Measurements from ENCODE around the gene NRDC.
"Not testable (repeated sequence)": the region's sequence is repeated elsewhere in the genome, so short reads cannot be mapped to it uniquely, and the experiment has no call there.

NRDC gene

DNA sequence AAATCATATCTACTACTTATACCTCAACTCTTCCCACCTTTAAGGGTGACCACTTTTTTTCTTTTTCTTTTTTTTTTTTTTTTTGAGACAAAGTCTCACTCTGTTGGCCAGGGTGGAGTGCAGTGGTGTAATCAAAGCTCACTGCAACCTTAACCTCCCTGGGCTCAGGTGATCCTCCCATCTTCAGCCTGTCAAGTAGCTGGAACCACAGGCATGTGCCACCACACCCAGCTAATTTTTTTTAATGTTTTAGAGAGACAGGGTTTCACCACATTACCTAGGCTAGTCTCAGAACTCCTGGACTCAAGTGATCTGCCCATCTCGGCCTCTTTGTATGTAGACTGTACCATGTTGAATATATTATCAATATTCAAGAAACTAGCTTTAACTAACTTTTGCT is 39.4 kb downstream of the NRDC start:
- no peak overlapping the region for H3K27ac ChIP-seq (ENCODE audit: low read depth, low read length)
- no peak overlapping the region for H3K9ac ChIP-seq (ENCODE audit: low read length)
- no peaks in the 10 kb centered on the region for H3K4me1 ChIP-seq (ENCODE audit: insufficient read depth, low read length)
- no peaks in the 10 kb centered on the region for H3K9me3 ChIP-seq (ENCODE audit: low read length)
- peaks cover 21% of the 10 kb centered on the region for H3K36me3 ChIP-seq (ENCODE audit: insufficient read depth, low read length)
- H3K4me3 ChIP-seq (ENCODE audit: low read depth in 1 of 2, low read length in 2 of 2), result no peak overlapping the region
- no peaks in the 10 kb centered on the region for H3K27me3 ChIP-seq (ENCODE audit: control insufficient read depth in 1 of 2, insufficient read depth in 2 of 2, low read length in 2 of 2)

DNA sequence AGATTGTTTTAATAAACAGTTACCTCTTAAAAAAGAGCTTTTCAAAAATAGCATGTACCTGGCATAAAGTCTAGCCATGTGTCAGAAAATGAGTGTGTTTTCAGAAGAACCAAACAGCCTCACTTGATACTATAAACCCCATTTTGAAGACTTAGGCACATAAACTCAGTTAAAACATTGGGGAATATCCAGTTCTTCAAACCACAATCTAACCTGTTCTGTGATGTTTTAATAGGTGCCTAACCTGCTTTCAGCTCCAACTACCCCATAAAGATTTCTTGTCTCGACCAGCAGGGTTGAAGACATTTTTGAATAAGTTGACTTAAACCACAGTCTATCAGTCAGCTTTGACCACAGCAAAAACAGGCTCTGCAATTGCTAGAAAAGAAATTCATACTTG is 41.3 kb downstream of the NRDC start:
- Histone ChIP-seq H3K27me3 (ENCODE audit: control insufficient read depth in 1 of 2, insufficient read depth in 2 of 2, low read length in 2 of 2) (no peaks in the 10 kb centered on the region), H3K27ac (ENCODE audit: low read depth, low read length) (no peak overlapping the region), H3K4me1 (ENCODE audit: insufficient read depth, low read length) (no peaks in the 10 kb centered on the region), H3K4me3 (ENCODE audit: low read depth in 1 of 2, low read length in 2 of 2) (no peak overlapping the region), H3K36me3 (ENCODE audit: insufficient read depth, low read length) (peaks cover 26% of the 10 kb centered on the region), H3K9ac (ENCODE audit: low read length) (no peak overlapping the region), H3K9me3 (ENCODE audit: low read length) (no peaks in the 10 kb centered on the region)

DNA sequence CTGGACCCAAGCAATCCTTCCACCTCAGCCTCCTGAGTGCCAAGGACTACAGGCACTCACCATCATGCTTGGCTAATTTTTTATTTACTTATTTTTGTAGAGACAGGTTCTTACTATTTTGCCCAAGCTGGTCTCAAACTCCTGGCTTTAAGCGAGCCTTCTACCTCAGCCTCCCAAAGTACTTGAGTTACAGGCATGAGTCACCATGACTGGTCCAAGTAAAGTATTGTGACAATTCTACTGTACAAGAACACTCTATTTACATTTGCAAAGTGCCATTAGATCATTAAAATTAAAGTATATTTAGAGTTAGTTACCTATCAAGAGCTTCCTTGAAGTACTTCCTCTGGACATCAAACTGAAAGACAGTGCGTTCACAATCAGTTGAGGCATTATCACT is 44.8 kb downstream of the NRDC start:
- Histone ChIP-seq H3K4me3 (ENCODE audit: low read depth in 1 of 2, low read length in 2 of 2) (no peak overlapping the region), H3K9me3 (ENCODE audit: low read length) (no peaks in the 10 kb centered on the region), H3K4me1 (ENCODE audit: insufficient read depth, low read length) (no peaks in the 10 kb centered on the region), H3K27ac (ENCODE audit: low read depth, low read length) (no peak overlapping the region), H3K9ac (ENCODE audit: low read length) (no peak overlapping the region), H3K27me3 (ENCODE audit: control insufficient read depth in 1 of 2, insufficient read depth in 2 of 2, low read length in 2 of 2) (no peaks in the 10 kb centered on the region), H3K36me3 (ENCODE audit: insufficient read depth, low read length) (peaks cover 19% of the 10 kb centered on the region)

DNA sequence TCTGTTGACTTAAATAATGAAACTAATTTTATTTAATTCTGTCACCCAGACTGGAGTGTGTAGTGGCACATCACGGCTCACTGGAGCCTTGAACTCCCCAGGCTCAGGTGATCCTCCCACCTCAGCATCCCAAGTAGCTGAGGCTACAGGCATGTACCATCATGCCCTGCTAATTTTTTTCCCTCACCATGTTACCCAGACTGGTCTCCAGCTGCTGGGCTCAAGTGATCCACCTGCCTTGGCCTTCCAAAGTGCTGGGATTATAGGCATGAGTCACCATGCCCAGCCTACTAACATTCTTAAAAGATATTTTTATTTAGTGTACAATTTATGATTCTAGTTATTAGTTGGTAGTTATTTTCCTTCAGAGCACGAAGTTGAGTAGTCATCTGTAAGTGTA is 49.5 kb downstream of the NRDC start:
- Histone ChIP-seq H3K36me3 (ENCODE audit: insufficient read depth, low read length) (peaks cover 29% of the 10 kb centered on the region), H3K27me3 (ENCODE audit: control insufficient read depth in 1 of 2, insufficient read depth in 2 of 2, low read length in 2 of 2) (no peaks in the 10 kb centered on the region), H3K9me3 (ENCODE audit: low read length) (no peaks in the 10 kb centered on the region), H3K27ac (ENCODE audit: low read depth, low read length) (no peak overlapping the region), H3K9ac (ENCODE audit: low read length) (no peak overlapping the region), H3K4me3 (ENCODE audit: low read depth in 1 of 2, low read length in 2 of 2) (no peak overlapping the region), H3K4me1 (ENCODE audit: insufficient read depth, low read length) (no peaks in the 10 kb centered on the region)

DNA sequence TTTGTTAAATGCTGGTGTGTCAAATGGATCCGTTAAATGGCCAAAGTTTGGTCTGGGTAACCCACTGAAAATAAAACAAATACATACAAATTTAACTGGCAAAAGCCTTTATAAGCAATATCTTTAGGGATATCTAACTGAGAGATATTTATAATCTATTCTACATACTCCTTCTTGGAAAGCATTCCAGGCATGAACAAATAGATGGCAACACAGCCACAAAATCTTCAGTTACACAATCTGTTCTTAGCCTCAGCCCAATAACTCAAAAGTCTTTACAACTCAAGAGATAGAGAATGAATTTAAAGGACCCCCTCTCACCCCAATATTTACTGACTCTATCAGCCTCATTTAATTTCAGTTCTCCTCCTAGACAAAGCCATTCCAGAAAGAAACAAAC is 58.7 kb downstream of the NRDC start:
- Histone ChIP-seq H3K9ac (ENCODE audit: low read length) (no peak overlapping the region), H3K4me3 (ENCODE audit: low read depth in 1 of 2, low read length in 2 of 2) (no peak overlapping the region), H3K36me3 (ENCODE audit: insufficient read depth, low read length) (peaks cover 43% of the 10 kb centered on the region), H3K27ac (ENCODE audit: low read depth, low read length) (no peak overlapping the region), H3K9me3 (ENCODE audit: low read length) (no peaks in the 10 kb centered on the region), H3K4me1 (ENCODE audit: insufficient read depth, low read length) (no peaks in the 10 kb centered on the region), H3K27me3 (ENCODE audit: control insufficient read depth in 1 of 2, insufficient read depth in 2 of 2, low read length in 2 of 2) (no peaks in the 10 kb centered on the region)

DNA sequence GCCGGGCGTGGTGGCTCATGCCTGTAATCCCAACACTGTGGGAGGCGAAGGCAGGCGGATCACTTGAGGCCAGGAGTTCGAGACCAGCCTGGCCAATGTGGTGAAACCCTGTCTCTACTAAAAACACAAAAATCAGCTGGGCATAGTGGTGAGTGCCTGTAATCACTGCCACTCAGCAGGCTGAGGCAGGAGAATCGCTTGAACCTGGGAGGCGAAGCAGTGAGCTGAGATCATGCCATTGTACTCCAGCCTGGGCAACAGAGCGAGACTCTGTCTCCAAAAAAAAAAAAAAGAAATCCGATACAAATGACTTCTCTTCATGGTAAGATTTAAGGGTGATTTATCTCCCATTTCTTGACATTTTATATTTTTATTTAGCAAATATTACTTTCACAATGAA is 59.5 kb downstream of the NRDC start:
- not testable (repeated sequence) for H3K27me3 ChIP-seq (ENCODE audit: control insufficient read depth in 1 of 2, insufficient read depth in 2 of 2, low read length in 2 of 2); H3K27ac ChIP-seq (ENCODE audit: low read depth, low read length); H3K4me1 ChIP-seq (ENCODE audit: insufficient read depth, low read length); H3K9ac ChIP-seq (ENCODE audit: low read length); H3K4me3 ChIP-seq (ENCODE audit: low read depth in 1 of 2, low read length in 2 of 2); H3K9me3 ChIP-seq (ENCODE audit: low read length)
- H3K36me3 ChIP-seq (ENCODE audit: insufficient read depth, low read length), result peaks cover 45% of the 10 kb centered on the region

DNA sequence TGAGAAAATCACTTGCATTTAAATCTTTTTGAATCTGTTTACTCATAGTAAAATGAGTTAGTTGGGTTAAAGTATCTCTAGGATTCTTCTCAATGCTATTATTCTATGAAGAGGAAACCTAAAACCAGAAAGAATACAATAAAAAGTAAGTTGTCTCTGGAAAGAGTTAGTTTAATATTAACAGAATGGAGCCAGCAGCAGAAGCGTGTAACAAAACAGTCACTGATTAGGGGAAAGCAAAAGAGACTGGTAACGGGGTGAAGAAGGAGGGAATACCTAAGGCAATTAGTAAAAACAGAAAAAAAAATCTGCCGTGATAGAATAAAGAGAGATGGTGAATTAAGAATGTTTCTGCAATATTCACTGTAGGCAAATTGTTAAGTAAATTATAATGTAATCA is 60.0 kb downstream of the NRDC start:
- Histone ChIP-seq H3K4me3 (ENCODE audit: low read depth in 1 of 2, low read length in 2 of 2) (no peak overlapping the region), H3K9me3 (ENCODE audit: low read length) (no peaks in the 10 kb centered on the region), H3K36me3 (ENCODE audit: insufficient read depth, low read length) (peaks cover 50% of the 10 kb centered on the region), H3K9ac (ENCODE audit: low read length) (no peak overlapping the region), H3K27ac (ENCODE audit: low read depth, low read length) (no peak overlapping the region), H3K4me1 (ENCODE audit: insufficient read depth, low read length) (no peaks in the 10 kb centered on the region), H3K27me3 (ENCODE audit: control insufficient read depth in 1 of 2, insufficient read depth in 2 of 2, low read length in 2 of 2) (no peaks in the 10 kb centered on the region)

DNA sequence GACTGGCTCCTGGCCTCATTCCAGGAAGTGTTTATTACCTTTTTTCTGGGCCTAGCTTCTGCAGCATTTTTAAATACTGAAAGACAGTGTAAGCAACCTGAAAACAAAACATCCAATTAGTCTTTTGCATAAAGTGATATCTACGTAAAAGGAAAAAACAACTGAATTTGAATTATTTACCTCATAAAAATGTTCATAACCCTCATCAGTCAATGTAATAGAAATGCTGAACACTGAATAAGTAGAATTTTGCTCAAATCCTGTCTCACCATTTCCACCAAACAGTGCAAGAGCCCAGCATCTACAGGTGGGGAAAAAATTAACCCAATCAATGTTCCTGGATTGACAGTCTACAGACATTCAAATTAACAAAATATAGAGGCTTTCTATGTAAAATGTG is 64.0 kb downstream of the NRDC start:
- no peak overlapping the region for H3K4me3 ChIP-seq (ENCODE audit: low read depth in 1 of 2, low read length in 2 of 2)
- H3K36me3 ChIP-seq (ENCODE audit: insufficient read depth, low read length), result peaks cover 45% of the 10 kb centered on the region
- no peak overlapping the region for H3K27ac ChIP-seq (ENCODE audit: low read depth, low read length)
- no peak overlapping the region for H3K9ac ChIP-seq (ENCODE audit: low read length)
- H3K9me3 ChIP-seq (ENCODE audit: low read length), result no peaks in the 10 kb centered on the region
- no peaks in the 10 kb centered on the region for H3K27me3 ChIP-seq (ENCODE audit: control insufficient read depth in 1 of 2, insufficient read depth in 2 of 2, low read length in 2 of 2)
- no peaks in the 10 kb centered on the region for H3K4me1 ChIP-seq (ENCODE audit: insufficient read depth, low read length)

DNA sequence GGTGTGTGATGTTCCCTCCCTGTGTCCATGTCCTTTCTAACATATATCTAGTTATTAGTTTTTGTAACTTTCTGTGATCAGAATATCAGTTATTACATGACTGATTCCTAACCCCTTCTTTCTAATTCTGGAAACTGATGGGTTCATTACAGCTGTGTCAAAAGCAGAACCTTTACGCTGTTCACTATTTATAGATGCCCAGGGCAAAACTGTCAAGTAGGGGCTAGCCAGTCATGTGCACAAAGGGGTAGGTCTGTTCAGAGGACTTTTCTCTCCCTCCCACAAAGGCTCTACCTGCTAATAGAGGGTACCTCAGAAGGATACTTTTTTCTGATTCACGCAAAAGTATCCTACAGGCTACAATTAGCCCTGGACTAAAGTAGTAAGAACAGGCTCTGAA is 79.2 kb downstream of the NRDC start:
- Histone ChIP-seq H3K4me3 (ENCODE audit: low read depth in 1 of 2, low read length in 2 of 2) (no peak overlapping the region), H3K4me1 (ENCODE audit: insufficient read depth, low read length) (no peaks in the 10 kb centered on the region), H3K36me3 (ENCODE audit: insufficient read depth, low read length) (peaks cover 45% of the 10 kb centered on the region), H3K27ac (ENCODE audit: low read depth, low read length) (no peak overlapping the region), H3K27me3 (ENCODE audit: control insufficient read depth in 1 of 2, insufficient read depth in 2 of 2, low read length in 2 of 2) (no peaks in the 10 kb centered on the region), H3K9me3 (ENCODE audit: low read length) (no peaks in the 10 kb centered on the region), H3K9ac (ENCODE audit: low read length) (no peak overlapping the region)

DNA sequence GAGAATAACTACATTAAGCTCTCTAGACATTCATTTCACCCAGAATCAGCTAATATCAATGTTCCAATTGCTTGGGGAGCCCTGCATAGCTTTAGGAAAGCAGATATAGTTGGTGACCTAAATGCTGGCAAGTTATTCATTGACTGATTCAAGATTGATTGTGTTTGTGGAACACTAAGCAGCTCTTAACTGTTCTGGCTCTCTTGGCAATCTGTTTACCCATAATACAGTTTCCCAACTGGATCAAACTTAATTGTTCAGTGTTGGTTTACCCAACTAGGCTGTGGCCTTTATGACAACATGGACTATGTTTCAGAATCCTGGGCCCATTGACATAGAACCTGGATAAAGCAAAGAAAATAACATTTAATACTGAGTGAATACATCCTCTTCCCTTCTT is 83.7 kb downstream of the NRDC start:
- peaks cover 75% of the 10 kb centered on the region for H3K36me3 ChIP-seq (ENCODE audit: insufficient read depth, low read length)
- no peaks in the 10 kb centered on the region for H3K4me1 ChIP-seq (ENCODE audit: insufficient read depth, low read length)
- no peaks in the 10 kb centered on the region for H3K9me3 ChIP-seq (ENCODE audit: low read length)
- H3K27ac ChIP-seq (ENCODE audit: low read depth, low read length), result no peak overlapping the region
- no peak overlapping the region for H3K9ac ChIP-seq (ENCODE audit: low read length)
- H3K27me3 ChIP-seq (ENCODE audit: control insufficient read depth in 1 of 2, insufficient read depth in 2 of 2, low read length in 2 of 2), result no peaks in the 10 kb centered on the region
- H3K4me3 ChIP-seq (ENCODE audit: low read depth in 1 of 2, low read length in 2 of 2), result no peak overlapping the region

DNA sequence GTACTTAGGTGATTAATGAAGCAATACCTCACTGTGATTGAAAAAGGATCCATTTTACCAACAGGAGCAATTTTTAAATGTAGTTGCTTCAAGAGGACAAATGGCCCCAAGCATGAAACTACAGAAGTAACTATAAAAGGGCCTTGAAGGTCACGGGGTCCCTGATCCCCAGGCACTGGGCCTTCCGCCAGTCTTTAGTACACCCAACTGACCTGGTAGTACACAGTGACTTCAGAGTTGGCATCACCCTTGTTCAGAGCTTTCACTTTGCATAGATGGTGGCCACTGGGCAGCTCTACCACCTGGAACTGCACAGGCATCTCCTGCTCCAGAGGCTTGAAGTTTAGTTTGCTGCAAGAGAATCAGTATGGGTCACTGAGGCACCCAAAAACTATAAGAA is 84.3 kb downstream of the NRDC start:
- Histone ChIP-seq H3K4me1 (ENCODE audit: insufficient read depth, low read length) (no peaks in the 10 kb centered on the region), H3K9me3 (ENCODE audit: low read length) (no peaks in the 10 kb centered on the region), H3K9ac (ENCODE audit: low read length) (no peak overlapping the region), H3K27ac (ENCODE audit: low read depth, low read length) (no peak overlapping the region), H3K27me3 (ENCODE audit: control insufficient read depth in 1 of 2, insufficient read depth in 2 of 2, low read length in 2 of 2) (no peaks in the 10 kb centered on the region), H3K4me3 (ENCODE audit: low read depth in 1 of 2, low read length in 2 of 2) (no peak overlapping the region), H3K36me3 (ENCODE audit: insufficient read depth, low read length) (peaks cover 77% of the 10 kb centered on the region)

DNA sequence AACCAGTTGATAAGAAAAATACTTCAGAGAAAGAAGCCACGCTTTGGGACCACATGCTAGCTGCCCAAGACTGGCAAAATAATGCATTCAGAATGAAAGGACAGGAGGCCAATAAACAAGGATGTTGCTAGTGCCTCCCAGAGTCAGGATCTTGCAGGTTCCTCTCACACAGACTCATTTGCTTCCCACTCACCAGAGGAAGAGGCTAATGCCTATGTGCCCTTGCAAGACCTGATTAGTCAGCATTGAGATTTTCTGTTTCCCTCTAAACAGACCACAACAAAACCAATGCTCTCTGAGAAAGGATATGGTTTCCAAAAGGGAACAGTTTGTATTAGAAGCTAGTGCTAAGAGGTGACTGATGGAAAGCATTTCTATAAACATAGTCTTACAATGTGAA is 85.7 kb downstream of the NRDC start:
- Histone ChIP-seq H3K9me3 (ENCODE audit: low read length) (no peaks in the 10 kb centered on the region), H3K27ac (ENCODE audit: low read depth, low read length) (no peak overlapping the region), H3K27me3 (ENCODE audit: control insufficient read depth in 1 of 2, insufficient read depth in 2 of 2, low read length in 2 of 2) (no peaks in the 10 kb centered on the region), H3K36me3 (ENCODE audit: insufficient read depth, low read length) (peaks cover 79% of the 10 kb centered on the region), H3K4me1 (ENCODE audit: insufficient read depth, low read length) (no peaks in the 10 kb centered on the region), H3K4me3 (ENCODE audit: low read depth in 1 of 2, low read length in 2 of 2) (no peak overlapping the region), H3K9ac (ENCODE audit: low read length) (no peak overlapping the region)
